H54 (cell line): ENCODE measurements around the gene TMEM53.

ENCODE experiments used
- DNase-seq: peaks from one replicate; pipeline ENCODE4 v3.0.0; 2011; ENCODE audit warnings: low spot score, mixed read lengths; ENCODE audit not compliant: insufficient read length
- FAIRE-seq: peaks from 3 replicates; lab custom pipeline; 2011; peaks lifted over from hg19 to GRCh38; lab: Jason Lieb, UNC
- POLR2A ChIP-seq: IDR thresholded peaks from 2 replicates; pipeline ENCODE4 v1.6.1; 2011; ENCODE audit warnings: low read depth, mild to moderate bottlenecking, low read length

TMEM53 gene

GRCh38 chr1:44674113-44675000 is at the start of gene TMEM53, which contains the start of gene ARMH1:
Gene TMEM53 (minus strand): TSS chr1:44674481. CDS start chr1:44674391, 90 bp downstream.
Gene ARMH1 (plus strand): TSS chr1:44674714. CDS start chr1:44689698, 14,984 bp downstream.
- TF ChIP-seq POLR2A = no peak
- DNase-seq (peak; percentile 92), FAIRE-seq (peak; percentile 68)

DNA sequence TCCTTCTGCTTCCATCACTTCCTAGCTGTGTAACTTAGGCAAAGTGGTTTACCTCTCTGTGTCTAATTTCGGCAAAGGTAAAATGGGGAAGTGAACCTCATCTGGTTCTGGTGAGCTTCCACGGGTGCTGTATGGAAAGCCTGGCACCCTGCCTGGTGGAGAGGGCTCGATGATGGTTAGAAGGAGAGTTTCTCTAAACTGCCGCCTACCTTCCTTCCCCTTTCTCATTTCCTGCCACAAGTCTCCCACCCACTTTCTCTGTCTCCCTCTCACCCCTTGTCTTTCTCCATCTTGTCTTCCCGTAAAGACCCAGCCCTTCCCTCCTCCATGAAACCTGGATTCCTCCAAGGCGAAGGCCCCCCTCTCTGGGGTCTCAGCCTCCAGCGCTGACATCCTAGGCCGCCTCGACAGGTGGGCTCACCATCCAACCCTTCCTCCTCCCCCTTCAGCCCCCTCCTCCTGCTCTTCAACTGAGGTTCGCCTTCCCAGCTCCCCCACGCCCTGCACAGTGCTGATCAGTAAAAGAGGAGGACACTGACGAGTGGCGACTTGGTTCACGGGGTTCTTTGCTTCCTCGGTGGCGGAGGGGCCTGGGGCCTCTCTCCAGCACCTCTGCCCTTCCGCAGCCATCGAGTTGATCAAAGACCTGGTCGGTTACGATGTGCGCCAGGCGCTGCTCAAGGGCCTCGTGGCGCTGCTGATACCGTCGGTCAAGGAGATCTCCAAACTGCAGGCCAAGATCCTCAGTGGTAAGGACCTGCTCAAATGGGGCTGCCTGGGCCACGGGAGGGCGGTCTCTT is 49.4 kb upstream of the TMEM53 start:
- no peak for FAIRE-seq
- no peak for TF ChIP-seq POLR2A
- no peak for DNase-seq

DNA sequence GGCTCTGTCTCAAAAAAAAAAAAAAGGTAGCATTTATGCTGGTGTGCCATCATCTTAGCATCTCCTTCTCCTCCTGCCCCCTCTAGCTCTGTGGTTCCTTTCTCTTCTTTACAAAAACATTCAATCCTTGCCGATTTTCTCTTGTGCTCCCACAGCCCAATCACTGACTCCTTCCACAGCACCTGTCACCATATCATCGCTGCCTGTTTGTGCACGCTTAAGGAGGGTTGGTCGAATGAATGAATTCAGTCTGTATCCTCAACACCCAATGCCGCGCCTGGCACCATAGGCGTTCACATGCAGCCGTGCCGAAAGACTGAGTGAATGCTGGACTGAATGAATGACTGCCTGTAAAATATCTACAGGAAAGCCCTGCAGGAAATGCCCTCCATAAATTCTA is 48.8 kb upstream of the TMEM53 start:
- TF ChIP-seq POLR2A = no peak
- DNase-seq (no peak), FAIRE-seq (no peak)

DNA sequence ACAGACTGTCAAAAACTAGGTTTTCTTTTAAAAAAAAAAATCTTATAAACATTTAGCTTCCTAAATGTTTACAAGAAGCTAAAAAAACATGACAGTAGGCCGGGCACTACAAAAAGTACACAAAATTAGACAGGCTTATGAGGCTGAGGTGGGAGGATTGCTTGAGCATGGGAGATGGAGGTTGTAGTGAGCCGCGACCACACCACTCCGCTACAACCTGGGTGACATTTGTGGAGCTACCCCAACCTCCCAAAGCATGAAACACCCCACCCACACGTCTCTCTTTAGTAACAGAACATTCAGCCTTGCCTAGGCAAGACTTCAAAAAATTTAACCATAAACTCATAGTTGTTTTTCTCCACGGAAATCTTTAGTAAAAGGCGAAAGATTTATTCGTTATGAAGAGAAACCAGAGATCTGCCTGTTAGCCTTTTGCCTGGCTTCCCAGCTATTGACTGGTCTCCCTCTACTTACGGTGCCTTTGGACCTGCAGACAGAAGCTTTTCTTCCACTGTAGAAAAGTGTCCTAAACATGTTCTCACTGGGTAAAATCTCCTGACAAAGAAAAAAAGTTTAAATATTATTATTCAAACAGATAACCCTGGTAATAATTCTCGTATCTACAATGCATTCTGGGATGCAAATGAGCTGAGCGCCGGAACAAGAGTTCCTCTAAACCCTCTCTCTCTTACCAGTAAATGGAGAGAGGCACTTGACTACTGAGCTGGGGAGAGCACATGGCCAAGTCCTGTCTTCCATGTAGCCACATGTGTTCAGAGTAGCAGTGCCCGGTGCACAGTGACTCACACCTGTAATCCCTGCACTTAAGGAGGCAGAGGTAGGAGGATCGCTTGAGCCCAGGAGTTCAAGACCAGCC is 47.4 kb upstream of the TMEM53 start:
- FAIRE-seq (peak; percentile 41), DNase-seq (peak; percentile 98)
- TF ChIP-seq POLR2A = peak; percentile 100

DNA sequence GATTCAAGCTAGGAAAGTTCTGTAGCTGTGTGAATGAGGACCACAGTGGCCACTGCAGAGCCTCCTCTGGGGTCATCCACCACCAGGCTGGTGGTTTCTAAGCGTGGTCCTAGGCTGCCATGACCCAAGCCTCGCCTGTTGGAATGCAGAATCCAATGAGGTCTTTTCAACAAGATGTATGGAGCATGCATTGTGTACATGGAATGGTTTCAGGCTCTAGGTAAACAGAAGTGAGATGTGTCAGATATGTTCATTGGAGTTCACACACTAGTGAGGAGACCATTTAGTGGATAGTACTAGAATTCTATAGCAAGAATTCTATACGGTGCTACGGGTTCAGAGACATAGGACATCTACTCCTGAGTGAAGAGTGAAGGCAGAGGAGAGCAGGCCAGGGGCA is 46.0 kb upstream of the TMEM53 start:
- TF ChIP-seq POLR2A = no peak
- no peak for FAIRE-seq
- DNase-seq = no peak

DNA sequence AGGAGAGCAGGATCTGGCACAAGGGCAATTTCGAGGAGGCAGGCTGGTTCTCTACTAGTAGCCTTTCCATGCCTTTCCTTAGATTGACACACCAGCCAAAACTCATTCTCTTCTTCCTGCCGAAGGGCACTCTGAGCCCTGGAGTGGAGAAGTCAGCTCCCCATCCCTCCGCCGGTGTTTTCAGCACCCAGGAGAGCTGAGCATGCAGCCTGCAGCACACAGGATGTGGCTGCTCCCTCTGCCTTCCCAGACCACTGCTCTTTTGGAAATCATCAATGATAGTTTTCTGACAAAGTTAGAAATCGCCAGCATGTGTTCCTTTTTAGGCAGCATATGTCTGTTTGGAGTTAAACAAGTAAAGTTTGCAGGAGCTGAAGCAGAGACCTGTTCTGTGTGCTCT is 45.0 kb upstream of the TMEM53 start:
- FAIRE-seq (no peak), DNase-seq (no peak)
- no peak for TF ChIP-seq POLR2A

DNA sequence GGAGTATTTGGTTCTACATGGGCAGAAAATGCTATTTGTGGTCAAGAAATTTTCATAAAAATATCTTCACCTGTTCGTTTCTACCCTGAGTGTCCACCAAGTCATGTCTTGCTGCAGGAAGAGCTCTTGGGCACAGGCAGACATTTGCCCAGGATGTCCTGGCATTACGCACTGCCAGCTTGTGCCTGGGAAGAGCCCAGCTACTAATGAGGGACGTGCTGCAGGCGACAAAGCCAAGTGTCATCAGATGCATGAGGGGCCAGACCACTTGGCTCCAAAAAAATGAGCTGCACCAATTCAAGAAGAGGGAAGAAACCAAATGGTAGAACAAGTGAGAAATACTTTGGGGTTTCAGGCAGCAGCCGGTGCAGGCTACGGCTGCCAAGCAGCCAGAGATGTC is 43.8 kb upstream of the TMEM53 start:
- FAIRE-seq (no peak), DNase-seq (no peak)
- no peak for TF ChIP-seq POLR2A

- DNase-seq (no peak), FAIRE-seq (no peak)
- TF ChIP-seq POLR2A = no peak
These were observed 43.4 kb upstream of the TMEM53 start for GRCh38 chr1:44717653-44718052.

GRCh38 chr1:44717156-44717555 is 42.9 kb upstream of the TMEM53 start:
- FAIRE-seq (no peak), DNase-seq (no peak)

DNA sequence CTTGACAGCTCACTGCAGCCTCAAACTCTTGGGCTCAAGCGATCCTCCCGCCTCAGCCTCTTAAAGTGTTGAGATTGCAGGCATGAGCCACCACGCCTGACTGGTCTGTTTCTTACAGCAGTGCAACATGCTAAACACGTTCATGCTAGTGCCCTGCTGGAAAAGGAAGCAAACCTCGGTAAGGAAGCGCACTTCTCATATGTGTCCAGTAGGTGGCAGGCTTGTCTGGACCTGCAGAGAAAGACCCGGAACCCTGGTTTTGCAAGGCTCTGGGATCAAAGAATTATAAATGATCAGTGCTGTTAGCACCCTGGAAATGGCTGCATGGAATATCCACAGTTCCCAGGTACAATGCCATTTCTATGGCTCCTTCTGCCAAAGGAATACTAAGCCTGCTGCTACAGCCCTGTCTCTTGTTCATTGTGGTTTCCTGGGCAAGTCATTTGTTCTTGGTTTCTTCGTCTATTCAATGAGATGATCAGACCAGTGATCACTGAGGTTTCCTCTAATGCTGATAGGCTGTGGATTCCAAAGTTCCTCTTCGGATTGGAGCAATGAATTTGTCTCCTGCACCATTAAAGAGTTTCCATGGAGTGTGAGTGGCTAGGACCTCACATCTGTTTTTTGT is 40.8 kb upstream of the TMEM53 start:
- no peak for TF ChIP-seq POLR2A
- FAIRE-seq (no peak), DNase-seq (no peak)

More at GRCh38 chr1:44717156-44717555, 42.9 kb upstream of the TMEM53 start:
- TF ChIP-seq POLR2A = no peak

GRCh38 chr1:44714532-44714931 is 40.3 kb upstream of the TMEM53 start:
- no peak for FAIRE-seq
- no peak for DNase-seq
- TF ChIP-seq POLR2A = no peak

DNA sequence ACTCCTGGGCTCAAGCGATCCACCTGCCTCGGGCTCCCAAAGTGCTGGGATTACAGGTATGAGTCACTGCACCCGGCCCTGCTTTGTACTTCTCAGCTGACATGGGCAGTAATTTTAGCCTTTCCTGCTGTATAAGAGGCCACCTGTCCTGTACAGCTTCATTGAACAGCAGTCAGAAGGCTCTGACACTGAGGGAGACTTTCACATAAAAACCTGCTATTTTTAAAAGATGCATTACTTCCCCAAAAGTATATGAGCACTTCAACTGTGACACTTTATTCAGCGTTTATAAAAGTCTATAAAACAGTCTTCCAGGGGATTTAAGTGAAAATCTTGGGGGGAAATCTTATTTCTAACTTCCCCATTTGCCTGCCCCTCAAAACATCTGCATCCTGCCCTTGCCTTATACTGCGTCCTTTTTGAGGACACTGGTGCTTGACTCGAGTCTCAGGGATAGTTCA is 39.1 kb upstream of the TMEM53 start:
- DNase-seq (no peak), FAIRE-seq (no peak)
- no peak for TF ChIP-seq POLR2A
